Activated CD4-positive, alpha-beta T cell treated with anti-CD3 and anti-CD28 coated beads, Interleukin-2, Interleukin-6, amounts not matched to agents 100 ng/mL and 50 ng/mL, durations not matched to agents 16 hours and 8 hours (primary cell): ENCODE results near the gene F2RL3.

ENCODE experiments used
- DNase-seq: peaks from one replicate; pipeline ENCODE4 v3.0.0-alpha.2; 2020

The F2RL3 gene

DNA sequence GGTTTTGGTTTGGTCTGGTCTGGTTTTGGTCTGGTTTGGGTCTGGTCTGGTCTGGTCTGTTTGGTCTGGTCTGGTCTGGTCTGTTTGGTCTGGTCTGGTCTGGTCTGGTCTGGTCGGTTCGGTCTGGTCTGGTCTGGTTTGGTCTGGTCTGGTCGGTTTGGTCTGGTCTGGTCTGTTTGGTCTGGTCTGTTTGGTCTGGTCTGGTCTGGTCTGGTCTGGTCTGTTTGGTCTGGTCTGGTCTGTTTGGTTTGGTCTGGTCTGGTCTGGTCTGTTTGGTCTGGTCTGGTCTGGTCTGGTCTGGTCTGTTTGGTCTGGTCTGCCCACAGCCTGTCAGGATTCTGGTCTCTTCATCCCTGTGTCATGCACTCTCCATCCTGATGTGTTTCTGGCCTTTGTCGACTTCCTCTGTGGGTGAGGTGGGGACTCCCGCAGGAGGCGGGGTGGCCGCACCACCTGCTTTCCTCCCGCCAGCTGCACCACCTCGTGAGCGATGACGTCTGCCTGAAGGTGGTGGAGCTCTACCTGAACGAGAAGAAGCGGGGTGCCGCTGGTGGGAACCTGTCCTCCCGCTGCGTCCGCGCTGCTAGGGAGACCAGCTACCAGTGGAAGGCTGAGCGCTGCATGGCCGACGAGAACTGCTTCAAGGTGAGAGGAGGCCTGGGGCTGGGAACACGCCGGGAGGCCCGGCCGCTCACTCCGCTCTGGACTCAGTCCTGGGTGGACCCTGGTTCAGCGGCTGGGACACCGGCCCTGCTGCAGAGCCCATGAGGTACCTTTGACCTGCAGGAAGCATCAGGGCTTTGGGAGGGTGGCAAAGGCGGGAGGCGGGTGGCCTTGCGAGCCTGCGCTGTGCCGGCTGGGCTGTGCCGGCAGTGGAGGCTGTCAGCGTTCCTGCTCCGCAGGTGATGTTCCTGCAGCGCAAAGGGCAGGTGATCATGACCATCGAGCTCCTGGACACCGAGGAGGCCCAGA is 12.9 kb upstream of the F2RL3 start:
- no peak for DNase-seq

DNA sequence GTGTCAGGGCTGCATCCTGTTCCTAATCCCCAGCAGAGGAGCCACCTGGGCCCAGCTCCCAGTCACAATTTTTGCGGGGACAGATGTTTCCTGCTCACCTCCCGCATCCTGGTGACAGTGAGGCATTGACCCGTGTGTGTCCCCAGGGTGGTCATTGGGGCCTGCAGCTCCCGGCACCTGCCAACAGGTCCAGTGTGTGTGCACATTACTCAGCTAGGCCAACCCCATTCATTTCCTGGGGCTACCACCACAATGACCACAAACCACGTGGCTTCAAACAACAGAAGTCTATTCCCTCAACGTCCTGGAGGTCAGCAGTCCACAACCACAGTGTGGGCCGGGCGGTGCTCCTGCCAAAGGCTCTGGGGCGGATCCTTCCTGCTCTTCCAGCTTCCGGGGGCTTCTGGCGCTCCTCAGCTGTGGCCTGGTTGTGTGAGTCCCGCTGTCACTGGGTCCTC is 11.9 kb upstream of the F2RL3 start:
- no peak for DNase-seq

DNA sequence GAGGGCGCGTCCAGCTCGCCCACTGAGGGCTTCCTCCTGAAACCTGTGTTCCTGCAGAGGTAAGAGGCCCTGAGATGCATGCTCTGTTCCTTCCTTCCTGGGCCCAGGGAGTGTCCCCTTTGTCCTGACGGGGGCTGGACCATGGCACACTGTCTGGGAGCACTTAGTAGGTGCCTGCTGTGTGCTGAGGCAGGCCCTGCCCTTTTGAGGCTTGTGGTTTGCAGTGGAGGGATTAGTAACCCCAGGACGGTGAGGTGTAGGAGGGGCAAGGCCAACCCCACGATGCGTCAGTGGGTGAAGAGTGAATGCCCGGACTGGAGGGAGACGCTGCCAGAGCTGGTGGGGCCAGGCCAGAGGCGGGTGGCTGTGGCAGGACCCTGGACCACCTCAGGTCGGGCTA is 11.2 kb upstream of the F2RL3 start:
- DNase-seq, result no peak

DNA sequence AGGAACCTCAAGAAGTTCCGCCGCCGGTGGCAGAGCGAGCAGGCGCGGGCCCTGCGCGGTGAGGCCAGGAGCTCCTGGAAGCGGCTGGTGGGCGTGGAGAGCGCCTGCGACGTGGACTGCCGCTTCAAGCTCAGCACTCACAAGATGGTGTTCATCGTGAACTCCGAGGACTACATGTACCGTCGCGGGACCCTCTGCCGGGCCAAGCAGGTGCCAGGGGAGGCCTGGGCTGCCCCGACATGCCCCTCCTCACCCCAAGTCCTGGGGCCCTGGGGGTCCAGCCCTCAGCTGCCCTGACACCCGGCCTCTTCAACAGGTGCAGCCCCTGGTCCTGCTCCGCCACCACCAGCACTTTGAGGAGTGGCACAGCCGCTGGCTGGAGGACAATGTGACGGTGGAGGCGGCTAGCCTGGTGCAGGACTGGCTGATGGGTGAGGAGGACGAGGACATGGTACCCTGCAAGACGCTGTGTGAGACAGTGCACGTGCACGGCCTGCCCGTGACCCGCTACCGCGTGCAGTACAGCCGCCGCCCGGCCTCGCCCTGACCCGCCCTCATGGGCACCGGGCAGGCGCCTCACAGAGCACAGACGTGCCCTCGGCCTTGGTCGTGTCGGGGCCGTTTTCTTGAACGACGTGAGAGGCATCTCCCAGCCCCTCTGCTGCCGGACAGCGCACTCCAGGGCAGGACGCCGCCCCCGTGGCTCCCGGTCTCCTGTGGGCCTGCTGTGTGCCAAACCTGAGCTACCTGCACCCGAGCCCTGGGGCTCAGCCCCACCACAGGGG is 10.4 kb upstream of the F2RL3 start:
- DNase-seq, result no peak

DNA sequence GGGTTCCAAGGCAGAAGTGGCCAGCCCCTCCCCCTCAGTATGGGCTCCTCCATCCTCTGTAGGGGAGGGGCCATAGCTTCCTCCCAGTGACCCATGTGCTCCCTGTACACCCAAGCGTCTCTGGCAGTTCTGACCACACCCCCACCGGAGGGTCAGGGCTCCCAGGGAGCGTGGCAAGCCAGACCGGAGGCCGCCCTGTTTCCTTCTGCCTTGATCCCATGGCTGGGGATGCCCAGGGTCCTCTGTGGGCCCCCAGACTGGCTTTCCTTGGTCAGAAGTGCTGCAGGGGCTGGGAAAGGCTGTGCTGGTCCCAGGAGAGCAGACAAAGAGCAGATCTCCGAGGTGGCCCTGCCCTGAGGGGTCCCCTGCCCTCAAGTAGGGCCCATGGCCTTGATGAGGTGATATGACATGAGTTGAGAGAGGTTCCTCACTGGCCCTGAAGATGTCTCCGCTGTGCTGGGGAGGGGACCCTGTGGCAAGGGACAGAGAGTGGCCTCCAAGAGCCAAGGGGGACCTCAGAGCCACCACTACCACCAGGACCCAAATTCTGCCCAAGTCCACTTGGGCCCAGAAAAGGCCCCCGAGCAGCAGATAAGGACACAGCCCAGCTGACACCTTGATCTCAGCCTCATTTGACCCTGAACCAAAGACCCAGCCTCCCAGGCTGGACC is 7.8 kb upstream of the F2RL3 start:
- no peak for DNase-seq

DNA sequence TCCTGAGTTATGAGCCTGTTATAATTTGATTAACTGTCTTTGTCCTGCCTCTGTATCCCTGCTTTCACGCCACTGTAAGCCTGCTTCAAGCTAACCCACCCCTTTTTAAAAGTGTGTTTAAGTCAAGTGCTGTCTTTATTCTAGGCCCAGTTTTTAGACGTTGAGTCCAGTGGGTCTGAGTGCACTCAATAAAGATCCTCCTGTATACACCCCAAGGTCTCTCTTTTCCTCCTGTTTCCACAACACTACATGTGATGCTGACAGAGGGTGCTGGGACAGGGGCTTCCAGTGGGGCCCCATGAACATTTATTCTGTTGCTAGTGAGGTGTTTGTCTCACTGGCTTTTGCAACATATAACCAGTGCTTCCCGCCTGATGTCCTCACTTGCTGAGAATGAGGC is 6.7 kb upstream of the F2RL3 start:
- no peak for DNase-seq

DNA sequence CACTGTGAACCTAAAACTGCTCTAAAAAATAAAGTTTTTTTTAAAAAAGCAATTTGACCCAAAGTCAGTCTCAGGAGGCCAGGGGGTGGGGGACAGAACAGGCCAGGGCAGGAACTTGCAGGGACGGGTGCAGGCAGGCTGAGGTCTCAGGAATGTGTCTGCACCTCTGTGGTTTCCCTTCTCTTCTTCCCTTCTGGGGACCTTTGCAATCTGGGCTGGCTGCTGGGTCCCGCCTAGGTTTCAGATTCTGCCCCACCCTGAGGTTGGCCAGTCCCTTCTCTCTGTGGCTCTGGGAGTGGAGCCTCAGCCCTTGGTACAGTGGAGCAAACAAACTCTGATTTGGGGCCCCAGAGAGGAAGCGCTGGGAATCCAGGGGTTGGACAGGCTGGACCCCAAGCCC is 5.3 kb upstream of the F2RL3 start:
- DNase-seq, result no peak

DNA sequence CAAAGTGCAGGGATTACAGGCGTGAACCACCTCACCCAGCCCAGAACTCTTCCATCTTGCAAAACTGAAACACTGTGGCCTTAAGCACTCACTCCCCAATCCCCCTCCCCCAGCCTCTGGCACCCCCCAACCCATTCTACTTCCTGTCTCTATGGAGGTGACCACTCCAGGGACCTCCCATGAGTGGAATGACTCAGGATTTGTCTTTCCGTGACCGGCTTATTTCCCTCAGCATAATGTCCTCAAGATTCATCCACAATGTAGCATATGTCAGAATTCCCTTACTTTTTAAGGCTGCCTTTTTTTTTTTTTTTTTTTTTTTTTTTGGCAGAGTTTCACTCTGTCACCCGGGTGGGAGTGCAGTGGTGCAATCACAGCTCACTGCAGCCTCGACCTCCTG is 3.6 kb upstream of the F2RL3 start:
- DNase-seq, result no peak

DNA sequence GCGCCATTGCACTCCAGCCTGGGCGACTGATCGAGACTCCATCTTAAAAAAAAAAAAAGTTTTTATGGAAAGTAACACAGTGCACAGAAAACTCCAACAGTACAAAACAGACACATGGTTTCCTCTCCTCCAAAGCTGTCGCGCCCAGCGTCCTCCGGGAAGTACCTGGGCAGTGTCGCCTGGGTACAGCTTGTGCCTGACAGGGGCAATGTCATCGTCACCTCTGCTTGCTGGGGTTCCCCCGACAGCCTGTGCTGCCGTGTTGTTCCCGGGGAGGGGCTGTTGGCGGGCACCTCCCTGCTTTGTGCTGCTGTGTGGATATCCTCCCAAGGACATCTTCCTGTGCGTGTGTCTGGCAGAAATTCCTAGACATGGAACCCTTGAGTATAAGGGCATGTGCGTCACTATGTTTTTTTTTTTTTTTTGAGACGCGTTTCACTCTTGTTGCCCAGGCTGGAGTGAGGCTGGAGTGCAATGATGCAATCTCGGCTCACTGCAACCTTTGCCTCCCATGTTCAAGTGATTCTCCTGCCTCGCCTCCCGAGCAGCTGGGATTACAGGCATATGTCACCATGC is 2.4 kb upstream of the F2RL3 start:
- DNase-seq, result no peak

DNA sequence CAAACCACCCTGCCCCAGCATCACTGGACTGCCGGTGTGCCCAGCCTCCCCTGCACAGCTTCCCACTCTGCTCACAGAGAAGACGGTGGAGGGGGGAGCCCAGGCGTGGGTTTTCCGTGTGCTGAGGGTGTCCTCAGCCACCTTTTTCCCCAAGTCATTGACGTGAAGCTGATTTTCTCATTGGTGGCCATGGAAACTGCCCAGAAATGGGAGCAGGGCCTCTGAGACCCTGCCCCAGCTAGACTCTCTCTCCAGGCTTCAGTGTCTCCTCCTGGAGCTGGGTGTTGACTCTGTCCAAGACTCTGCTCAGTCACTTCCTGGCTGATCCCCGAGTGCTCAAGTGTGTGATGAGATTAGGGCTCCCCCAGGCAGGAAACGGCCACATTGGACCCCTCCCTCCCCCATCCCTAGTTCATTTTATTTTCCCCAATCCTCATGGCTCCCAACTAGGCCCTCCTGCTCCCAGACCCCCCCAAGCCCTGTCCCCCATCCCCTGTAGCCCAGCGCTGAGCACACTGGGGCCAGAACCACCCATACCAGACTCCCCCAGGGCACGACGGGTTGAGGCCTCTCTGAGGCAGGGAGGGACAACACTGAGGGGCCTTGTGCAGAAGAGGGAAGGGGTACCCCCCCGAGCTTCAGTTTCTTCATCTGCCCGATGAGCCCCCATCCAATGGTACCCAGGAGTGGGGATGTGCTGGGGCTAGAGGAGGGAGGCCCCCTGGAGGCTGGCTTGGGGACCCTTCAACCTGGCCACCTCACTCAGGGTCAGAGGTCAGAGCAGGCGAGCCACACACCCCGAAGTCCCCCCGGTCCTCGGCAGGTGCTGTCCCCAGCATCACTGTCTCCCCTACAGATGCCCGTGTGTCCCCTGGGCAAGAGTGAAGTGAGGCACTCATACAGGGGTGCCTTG is 1.2 kb upstream of the F2RL3 start:
- no peak for DNase-seq

DNA sequence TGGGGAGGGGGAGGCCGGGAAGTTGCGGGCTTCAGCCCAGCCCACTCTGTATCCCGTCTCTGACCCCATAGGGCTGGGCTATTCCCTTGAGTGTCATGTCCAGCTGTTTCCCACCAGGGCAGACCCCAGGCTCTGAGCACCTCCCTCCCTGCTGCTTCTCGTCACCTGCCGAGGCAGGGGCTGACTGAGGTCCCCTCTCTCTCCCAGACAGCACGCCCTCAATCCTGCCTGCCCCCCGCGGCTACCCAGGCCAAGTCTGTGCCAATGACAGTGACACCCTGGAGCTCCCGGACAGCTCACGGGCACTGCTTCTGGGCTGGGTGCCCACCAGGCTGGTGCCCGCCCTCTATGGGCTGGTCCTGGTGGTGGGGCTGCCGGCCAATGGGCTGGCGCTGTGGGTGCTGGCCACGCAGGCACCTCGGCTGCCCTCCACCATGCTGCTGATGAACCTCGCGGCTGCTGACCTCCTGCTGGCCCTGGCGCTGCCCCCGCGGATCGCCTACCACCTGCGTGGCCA is 625 bp downstream of the F2RL3 start:
- DNase-seq, result no peak

DNA sequence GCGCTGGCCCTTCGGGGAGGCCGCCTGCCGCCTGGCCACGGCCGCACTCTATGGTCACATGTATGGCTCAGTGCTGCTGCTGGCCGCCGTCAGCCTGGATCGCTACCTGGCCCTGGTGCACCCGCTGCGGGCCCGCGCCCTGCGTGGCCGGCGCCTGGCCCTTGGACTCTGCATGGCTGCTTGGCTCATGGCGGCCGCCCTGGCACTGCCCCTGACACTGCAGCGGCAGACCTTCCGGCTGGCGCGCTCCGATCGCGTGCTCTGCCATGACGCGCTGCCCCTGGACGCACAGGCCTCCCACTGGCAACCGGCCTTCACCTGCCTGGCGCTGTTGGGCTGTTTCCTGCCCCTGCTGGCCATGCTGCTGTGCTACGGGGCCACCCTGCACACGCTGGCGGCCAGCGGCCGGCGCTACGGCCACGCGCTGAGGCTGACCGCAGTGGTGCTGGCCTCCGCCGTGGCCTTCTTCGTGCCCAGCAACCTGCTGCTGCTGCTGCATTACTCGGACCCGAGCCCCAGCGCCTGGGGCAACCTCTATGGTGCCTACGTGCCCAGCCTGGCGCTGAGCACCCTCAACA is 1.2 kb downstream of the F2RL3 start:
- DNase-seq, result no peak

DNA sequence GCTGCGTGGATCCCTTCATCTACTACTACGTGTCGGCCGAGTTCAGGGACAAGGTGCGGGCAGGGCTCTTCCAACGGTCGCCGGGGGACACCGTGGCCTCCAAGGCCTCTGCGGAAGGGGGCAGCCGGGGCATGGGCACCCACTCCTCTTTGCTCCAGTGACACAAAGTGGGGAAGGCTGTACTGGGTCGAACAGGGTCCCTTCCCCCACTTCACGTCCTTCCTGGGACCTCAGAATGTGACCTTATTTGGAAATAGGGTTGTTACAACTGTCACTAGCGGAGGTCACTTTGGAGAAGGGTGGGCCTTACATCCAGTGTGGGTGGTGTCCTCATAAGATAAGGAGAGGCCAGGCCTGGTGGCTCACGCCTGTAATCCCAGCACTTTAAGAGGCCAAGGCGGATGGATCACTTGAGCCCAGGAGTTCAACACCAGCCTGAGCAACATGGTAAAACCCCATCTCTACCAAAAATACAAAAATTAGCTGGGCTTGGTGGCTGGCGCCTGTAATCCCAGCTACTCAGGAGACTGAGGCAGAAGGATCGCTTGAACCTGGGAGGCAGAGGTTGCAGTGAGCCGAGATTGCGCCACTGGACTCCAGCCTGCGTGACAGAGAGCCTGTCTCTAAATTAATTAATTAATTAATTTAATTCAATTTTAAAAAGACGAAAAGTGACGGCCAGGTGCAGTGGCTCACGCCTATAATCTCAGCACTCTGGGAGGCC is 1.8 kb downstream of the F2RL3 start:
- DNase-seq, result no peak

DNA sequence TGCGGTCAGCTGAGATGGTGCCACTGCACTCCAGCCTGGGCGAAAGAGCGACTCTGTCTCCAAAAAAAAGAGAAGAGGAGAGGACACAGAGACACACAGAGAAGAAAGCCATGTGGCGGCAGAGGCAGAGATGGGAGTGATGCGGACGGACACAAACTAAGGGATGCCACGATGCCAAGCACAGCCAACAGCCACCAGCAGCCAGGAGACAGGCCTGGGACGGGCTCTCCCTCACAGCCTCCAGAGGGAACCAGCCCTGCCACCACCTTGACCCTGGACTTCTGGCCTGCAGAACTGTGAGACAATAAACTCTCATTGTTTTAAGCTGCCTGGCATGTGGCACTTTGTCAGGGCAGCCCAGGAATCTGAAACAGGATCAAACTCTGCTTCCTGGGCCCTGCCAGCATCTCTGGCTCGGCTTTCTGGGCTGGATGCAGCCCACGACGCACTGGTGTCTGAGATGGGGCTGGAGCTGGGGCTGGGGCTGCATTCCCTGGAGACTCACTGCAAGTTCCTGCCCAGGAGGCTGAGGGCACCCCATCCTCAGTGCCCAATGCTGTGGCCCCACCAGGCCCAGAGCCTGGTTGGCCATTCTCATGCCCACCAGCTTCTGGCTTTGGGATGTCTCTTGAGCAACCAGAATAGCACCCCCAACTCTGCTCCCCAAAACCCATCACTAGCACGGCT is 3.0 kb downstream of the F2RL3 start:
- no peak for DNase-seq

DNA sequence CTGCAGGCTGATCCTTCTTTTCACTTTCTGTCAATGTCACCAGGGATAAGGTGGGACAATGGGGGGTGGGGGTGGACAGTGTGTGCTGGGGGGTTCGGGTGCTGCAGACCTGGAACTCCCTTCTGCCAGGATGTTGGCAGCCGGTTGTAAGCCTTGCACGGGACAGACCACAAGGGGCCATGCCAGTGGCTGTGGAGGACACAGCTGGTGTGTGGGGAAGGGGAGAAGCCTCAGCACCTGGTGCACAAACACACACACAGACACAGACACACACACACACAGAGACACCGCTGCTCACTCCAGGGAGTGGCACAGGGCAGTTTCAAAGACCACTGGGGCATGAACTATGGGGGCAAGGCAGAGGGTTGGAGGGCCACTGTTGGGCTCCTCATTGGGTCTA is 3.6 kb downstream of the F2RL3 start:
- DNase-seq, result no peak

DNA sequence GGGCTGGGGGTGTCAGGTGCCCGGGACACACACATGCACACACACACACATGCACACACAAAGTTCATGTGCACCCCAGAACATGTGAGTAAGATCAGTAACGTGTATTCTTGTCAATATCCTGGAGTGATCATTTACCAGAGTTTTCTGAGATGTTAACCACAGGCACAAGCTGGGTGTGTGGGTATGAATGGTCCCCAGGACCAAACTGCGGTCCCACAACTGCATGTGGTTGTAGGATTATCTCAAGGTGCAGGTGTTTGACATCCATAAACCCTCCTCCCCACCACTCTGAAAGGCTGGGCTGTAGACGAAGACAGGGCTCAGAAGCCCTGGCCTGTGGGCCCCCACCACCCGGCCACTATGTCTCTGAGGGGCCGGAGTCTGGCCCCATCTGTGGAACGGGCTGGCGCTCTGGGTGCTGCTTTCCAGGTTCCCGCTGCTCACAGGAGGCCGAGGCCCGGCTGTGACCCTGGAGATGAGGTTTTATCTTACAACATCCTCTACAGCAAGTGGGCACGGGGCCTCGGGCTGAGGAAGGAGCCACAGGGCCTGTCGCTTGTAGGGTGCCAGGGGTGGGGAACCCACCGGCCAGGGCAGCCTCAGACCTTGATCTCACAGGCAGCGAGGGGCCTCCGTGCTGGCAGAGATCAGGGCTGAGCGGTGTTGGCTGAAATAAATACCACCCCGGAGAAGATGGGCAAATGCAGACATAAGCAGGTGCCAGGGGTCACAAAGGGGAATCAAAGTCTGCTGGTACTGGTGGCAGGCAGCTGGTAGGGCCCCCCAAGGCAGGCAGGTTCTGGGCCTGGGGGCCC is 4.3 kb downstream of the F2RL3 start:
- DNase-seq, result no peak

DNA sequence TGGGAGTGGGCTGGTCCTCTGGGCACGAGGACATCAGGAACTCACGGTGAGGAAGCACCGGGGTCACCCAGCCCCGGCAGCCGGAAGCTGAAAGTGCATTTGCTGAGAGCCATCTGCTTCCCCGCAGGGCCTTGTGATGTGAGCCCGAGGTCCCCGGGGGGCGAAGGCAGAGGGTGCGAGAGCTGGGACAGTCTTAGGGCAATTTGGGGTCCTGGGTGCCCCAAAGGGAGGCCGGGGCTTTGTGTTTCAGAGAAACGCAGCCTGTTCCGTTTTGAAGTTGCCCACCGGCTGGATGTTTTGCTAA is 4.8 kb downstream of the F2RL3 start:
- DNase-seq, result no peak

DNA sequence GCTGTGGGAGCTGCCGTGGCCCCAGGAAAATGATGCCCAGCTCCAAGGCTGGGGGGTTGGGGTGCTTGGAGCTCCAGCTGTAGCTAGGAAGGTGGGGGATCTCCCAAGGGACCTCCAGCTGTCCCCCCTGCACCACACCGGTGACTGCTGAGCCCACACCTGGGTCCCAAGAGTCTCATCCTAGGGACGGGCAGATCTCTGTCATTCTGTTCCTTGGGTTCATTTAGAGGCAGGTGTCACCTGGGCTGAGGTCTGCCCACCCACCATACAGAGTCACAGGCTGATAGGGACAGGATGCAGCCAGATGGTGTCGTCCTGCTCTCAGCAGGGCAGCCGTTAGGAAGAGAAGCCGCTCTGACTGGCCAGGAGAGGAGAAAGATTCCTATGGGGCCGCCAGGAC is 5.3 kb downstream of the F2RL3 start:
- no peak for DNase-seq

DNA sequence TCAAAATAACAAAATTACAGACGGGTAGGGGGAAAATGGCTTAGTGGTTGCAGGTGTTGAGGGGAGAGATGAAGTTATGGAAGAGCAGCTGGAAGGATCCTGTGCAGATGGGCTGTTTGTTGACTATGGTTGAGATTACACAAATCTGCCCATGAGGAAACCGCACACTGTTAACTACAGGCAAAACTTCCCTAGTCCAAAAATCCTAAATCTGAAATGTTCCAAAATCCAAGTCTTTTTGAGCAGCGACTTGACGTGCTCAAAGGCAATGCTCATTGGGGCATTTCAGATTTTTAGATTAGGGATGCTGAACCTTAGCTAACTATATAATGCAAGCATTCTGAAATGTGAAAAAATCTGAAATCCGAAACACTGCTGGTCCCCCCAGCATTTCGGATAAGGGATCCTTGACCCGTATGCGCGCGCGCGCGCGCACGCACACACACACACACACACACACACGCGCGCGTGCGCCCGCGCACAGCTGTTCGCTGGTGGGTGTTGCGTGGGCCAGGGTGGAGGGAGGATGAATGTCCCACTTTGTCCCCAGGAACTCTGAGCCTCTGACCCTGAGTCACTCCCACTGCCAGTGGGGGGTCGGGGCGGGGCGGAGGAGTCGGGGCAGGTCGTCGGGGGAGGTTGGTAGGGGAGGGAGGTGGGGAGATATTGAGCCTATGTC is 6.8 kb downstream of the F2RL3 start:
- DNase-seq, result no peak
